Activated CD8-positive, alpha-beta memory T cell treated with anti-CD3 and anti-CD28 coated beads, Interleukin-2, amount 50 U/mL, for 4 hours (primary cell): ENCODE results near the gene INPP5A.
"Not testable (repeated sequence)": the region's sequence is repeated elsewhere in the genome, so short reads cannot be mapped to it uniquely, and the experiment has no call there.

Source experiments
- DNase-seq: peaks from one replicate; pipeline ENCODE4 v3.0.0-alpha.2; 2020

The INPP5A gene

GRCh38 chr10:132699411-132700155 lies 162.0 kb downstream of the INPP5A start:
- no peak for DNase-seq

DNA sequence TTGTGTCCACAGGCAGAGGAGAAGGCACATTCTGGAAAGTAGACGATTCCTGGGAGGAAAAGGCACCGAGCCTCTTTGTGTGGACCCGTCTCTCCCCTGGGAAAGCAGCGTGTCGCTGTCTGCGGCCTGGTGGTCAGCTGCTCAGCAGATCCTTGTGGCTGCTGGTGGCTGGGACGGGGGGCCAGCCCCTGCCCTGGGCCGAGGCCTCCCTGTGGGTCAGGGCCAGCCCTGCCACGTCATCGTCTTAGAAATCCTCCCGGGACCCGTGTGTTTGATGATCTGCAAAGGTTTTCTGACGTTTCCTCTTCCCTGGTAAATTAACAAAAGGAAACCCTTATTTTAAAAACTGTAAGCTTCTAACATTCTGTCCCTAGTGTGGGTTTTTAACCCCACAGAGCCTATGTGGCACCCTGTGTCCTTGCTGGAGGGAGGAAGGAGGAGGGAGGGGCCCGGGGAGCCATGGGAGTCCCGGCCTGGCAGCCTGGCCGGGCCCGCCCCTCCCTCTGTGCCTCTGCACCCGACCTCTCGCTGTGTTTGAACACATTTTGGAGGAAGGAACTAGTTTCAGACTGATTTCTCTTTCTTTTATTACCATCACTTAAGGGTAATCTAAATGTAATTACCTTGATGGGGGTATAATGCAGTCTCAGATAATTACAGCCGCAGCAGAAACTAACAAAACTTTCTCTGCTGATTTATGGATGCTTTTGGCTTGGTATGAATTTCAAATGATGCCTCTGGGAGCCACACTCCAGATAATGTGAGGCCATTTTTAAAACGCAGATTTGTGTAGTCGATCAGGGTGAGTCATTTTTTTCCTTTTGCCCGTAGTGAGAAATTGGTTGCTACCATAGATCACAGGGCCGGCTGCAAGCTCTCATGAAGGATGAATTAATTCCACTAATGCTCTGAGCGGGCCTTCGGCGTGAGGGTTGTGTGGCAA lies 162.8 kb downstream of the INPP5A start:
- no peak for DNase-seq

DNA sequence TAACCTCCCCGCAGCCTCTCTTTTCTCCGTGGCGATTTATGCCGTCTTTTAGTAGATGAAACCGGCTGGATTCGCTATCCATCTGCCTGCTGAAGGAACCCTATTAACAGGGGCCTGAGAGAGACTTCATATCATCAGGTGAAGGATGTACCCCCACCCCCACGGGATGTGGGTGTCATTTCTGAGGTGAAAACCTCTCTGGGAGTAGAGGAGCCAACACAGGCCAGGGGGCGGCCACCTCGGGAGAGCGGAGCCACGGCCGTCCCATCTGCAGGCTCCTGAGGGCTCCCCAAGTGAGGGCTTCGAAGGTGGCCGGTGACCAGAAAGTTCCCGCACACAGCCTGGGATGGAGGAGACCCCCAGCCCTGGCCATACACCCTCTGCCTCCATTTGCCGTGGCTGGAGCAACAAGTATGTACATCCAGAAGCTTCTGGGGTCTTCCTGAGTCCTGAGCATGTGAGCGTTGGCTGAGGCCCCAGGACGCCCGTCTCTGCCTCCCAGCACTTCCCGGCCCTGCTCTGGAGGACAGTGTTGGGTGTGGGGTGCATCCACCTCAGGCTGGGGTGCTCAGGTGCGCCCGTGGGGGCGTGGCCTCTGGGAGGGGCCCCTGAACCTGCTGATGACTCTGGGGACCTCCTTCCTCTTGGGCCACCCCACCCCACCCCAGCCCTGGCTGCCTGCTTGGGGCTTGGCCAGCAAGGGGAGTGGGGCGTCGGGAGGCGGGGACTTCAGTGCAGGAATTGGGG lies 163.7 kb downstream of the INPP5A start:
- DNase-seq = no peak

GRCh38 chr10:132701846-132702190 lies 164.2 kb downstream of the INPP5A start:
- DNase-seq = no peak

DNA sequence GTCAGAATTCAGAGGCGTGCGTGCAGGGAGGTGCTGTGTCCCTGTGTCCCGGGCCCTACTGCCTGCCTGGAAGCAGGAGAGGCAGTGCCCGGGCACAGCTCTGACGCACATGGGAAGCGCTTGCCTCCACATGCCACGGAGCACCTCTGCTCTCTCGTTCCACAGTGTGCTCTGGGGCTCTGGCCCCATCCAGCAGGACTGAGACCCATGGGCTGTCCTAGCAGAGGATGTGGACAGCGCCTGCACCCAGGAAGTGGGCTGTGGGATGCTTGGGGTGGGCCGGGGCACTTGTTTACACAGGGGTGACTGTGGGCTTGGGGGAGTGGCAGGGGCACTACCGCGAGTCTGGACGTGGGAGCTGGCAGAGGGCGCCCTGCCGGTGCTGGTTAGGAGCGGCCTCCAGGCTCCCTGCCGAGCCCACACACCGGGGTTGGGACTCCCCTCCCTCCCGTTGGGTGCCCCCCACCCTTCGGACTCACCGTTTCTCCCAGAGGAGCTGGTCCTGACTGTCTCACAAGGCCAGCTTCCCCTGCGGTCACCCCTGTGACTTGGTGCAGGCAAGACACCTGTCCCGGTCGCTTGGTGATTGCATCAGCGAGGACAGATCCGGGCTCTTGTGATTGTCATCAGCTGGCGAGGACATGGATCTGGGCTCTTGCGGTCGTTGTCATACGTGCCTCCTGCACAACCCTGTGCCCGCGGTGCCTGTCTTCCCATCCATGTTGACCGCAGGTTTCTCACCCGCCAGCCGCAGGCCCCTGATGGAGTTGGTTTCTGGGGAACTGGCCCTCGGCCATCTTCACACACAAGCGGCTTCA lies 165.2 kb downstream of the INPP5A start:
- DNase-seq = no peak

- no peak for DNase-seq
Observed at GRCh38 chr10:132703419-132704007, 165.9 kb downstream of the INPP5A start.

- no peak for DNase-seq
Observed at GRCh38 chr10:132704008-132704814, 166.6 kb downstream of the INPP5A start.

DNA sequence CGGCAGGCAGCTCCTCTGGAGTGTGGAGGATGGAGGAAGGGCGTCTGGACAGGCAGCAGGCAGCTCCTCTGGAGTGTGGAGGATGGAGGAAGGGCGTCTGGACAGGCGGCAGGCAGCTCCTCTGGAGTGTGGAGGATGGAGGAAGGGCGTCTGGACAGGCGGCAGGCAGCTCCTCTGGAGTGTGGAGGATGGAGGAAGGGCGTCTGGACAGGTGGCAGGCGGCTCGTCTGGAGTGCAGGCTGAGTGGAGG lies 167.2 kb downstream of the INPP5A start:
- not testable (repeated sequence) for DNase-seq

- DNase-seq = no peak
Observed at GRCh38 chr10:132705173-132705572, 167.6 kb downstream of the INPP5A start.

- DNase-seq = no peak
Observed at GRCh38 chr10:132705943-132706342, 168.4 kb downstream of the INPP5A start.

DNA sequence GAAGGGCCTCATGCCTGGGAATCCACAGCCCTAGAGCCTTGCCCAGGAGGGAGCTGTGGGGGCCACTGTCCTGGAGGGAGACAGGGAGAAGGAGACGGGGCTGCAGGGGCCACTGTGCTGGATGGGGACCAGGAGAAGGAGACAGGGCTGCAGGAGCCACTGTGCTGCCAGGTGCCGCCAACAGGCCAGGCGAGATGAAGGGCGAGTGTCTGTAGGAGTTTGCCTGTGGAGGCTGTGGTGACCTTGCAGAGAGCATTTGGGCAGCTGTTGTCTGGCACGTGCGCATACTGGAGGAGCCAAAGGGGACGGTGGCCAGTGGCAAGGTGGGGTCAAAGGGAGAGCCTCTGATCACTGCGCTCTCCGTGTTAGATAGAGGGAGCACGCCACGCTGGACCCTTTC lies 169.1 kb downstream of the INPP5A start:
- DNase-seq = no peak

DNA sequence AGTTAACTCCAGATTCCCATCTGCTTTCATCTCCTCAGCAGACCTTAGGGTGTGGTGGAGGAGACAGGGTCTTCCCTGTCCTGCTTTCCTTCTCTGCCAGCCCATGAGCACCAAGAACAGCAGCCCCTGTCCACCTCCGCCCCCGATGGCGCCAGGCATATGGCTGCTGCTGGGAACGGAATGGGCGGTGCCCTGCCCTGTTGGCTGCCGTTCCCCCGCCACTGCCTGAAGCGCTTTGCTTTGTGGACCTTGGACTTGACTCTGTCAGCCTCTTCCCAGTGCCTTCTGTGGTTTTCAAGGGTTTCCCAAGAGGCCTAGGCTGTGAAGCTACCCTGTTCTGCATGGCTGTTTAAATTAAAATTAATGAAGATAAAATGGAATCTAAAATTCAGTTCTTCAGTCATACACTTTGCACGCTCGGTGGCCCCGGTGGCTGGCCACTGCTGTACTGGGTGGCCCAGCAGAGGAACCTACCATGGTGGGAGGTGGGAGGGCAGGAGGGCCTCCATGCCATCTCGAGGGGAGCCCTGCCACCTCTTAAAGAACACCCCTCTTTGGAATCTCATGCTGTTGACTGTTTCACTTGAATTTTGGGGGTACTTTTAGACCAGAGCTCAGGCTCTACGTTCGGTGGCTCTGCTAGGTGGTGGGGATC lies 169.7 kb downstream of the INPP5A start:
- no peak for DNase-seq

GRCh38 chr10:132707776-132708171 lies 170.2 kb downstream of the INPP5A start:
- DNase-seq = no peak

- no peak for DNase-seq
Observed at GRCh38 chr10:132708441-132708840, 170.9 kb downstream of the INPP5A start.

GRCh38 chr10:132708936-132709335 lies 171.3 kb downstream of the INPP5A start:
- no peak for DNase-seq

- DNase-seq = no peak
Observed at GRCh38 chr10:132709471-132709951, 171.9 kb downstream of the INPP5A start.

DNA sequence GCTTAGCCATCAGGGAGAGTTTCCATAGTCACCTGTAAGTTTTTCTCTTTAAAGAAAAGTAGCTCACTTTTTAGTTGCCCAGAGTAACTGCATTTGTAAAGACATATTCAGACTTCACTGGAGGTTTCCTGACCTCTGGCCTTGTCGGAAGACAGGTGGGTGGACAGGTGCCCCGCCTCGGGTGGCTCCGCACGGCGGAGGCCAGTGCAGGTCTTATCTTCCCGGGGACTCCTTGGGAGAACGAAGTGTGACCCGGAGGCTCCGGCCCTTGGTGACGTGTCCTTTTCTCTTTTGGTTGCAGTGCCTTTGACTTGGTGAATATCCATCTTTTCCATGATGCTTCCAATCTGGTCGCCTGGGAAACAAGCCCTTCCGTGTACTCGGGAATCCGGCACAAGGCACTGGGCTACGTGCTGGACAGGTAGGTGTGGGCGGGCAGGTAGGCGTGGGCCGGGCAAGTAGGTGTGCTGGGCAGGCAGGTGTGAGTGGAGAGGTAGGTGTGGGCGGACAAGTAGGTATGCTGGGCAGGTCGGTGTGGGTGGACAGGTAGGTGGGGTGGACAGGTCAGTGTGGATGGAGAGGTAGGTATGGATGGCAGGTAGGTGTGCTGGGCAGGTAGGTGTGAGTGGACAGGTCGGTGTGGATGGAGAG lies 172.6 kb downstream of the INPP5A start:
- no peak for DNase-seq

DNA sequence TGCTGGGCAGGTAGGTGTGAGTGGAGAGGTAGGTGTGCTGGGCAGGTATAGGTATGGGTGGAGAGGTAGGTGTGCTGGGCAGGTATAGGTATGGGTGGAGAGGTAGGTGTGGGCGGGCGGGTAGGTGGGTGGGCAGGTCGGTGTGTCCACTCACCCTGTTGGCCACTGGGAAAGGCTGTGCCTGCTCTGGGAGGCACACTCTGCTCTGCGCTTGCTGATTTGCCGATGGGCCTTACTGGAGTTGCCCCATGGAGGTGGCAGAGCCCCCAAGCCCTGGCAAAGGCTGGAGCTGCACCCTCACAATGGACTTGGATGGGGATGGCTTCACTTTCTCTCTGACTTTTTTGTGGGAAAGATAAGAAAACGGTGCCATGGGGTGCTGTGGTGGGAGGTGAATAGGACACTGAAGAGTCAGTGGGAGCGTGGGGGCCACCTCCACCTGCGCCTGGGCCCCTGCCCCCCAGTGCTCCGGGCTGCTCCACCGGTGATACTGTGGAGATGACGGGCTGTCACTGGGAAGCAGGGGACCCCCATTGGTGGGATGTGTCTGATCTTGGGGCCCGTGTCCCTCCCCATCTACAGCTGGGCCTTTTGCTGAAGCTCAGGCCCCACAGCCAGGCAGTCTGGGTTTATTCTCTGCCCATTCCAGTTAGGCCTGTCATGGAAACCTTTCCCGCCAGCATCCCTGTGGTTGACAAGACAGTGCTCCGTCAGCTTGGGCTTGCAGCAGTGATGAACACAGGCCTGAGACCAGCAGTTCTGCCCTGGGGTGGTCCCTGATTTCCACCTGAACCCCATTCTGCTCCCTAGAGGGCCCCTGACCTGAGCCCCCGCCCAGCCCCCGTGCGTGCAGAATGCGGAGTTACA lies 173.4 kb downstream of the INPP5A start:
- DNase-seq = no peak

DNA sequence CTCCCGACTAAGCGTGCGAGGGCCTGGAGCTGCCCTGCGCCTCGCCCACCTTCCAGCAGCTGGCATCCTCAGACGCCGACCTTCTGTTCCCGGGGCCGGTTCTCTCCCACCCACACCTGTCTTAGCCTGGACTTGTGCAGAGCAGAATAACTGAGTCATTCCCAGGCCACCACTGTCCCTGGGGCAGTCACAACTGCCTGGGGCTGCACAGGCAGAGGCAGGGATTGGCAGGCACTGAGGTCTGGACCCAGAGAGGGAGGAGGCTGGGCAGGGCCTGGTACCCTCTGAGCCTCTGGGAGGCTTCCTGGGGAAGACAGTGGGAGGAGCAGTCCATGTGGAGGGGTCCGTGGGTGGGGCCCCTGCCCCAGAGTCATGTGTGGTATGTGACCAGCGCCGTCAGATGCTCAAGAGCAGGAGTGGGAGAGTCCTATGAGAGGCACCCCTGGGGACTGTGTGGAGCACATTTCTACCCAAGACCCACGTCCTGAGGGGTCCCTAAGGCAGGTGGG lies 174.1 kb downstream of the INPP5A start:
- DNase-seq = no peak
